ENCODE measurements around the gene KBTBD4. TPM values are rescaled to one million over a fixed set of nuclear protein-coding genes. Genes with fewer than 3 reads are reported as not detected.
A peak's percentile ranks its signal among the peaks of the same experiment; 100 is the strongest.
"Not testable (repeated sequence)": the region's sequence is repeated elsewhere in the genome, so short reads cannot be mapped to it uniquely, and the experiment has no call there.

KBTBD4 gene
- total RNA-seq, 1 donor from 2014 or later = 13.2 TPM

GRCh38 chr11:47534704-47535251, 44.0 kb downstream of the KBTBD4 start:
- no peak for DNase-seq
- no peak for ATAC-seq
- intact Hi-C loops (cut with micrococcal nuclease) = no loop called here

- ATAC-seq = no peak
- DNase-seq = no peak
- intact Hi-C loops (cut with micrococcal nuclease) = no loop called here
Measured at GRCh38 chr11:47533690-47534151, 45.0 kb downstream of the KBTBD4 start.

- intact Hi-C loops (cut with micrococcal nuclease) = no loop called here
- DNase-seq (no peak), ATAC-seq (peak; percentile 24)
Measured at GRCh38 chr11:47532597-47533213, 46.1 kb downstream of the KBTBD4 start.

GRCh38 chr11:47531666-47532065, 47.1 kb downstream of the KBTBD4 start:
- ATAC-seq = peak; percentile 9
- intact Hi-C loops (cut with micrococcal nuclease) = no loop called here
- no peak for DNase-seq

GRCh38 chr11:47530721-47531120, 48.0 kb downstream of the KBTBD4 start:
- intact Hi-C loops (cut with micrococcal nuclease); ATAC-seq; DNase-seq: not testable (repeated sequence)

- DNase-seq (no peak), ATAC-seq (no peak)
- intact Hi-C loops (cut with micrococcal nuclease) = no loop called here
Measured at GRCh38 chr11:47529951-47530350, 48.8 kb downstream of the KBTBD4 start.

GRCh38 chr11:47527186-47527585, 51.6 kb downstream of the KBTBD4 start:
- DNase-seq (no peak), ATAC-seq (no peak)
- intact Hi-C loops (cut with micrococcal nuclease) = no loop called here

GRCh38 chr11:47526032-47526431, 52.7 kb downstream of the KBTBD4 start:
- DNase-seq; ATAC-seq; intact Hi-C loops (cut with micrococcal nuclease): not testable (repeated sequence)

GRCh38 chr11:47524291-47524874, 54.4 kb downstream of the KBTBD4 start:
- intact Hi-C loops (cut with micrococcal nuclease) = no loop called here
- ATAC-seq (peak; percentile 86), DNase-seq (peak; percentile 61)

GRCh38 chr11:47523490-47524225, 55.1 kb downstream of the KBTBD4 start:
- DNase-seq (no peak), ATAC-seq (peak; percentile 78)
- intact Hi-C loops (cut with micrococcal nuclease) = no loop called here

Other genes starting within 250 kb of the KBTBD4 start
- 2,596 TPM for gene MYBPC3, start 226.3 kb downstream of the KBTBD4 start, total RNA-seq
- gene SPI1, start 200.4 kb downstream of the KBTBD4 start, total RNA-seq = 11.2 TPM
- 39.5 TPM for gene SLC39A13, start 170.4 kb downstream of the KBTBD4 start, total RNA-seq
- gene PSMC3, start 152.5 kb downstream of the KBTBD4 start, total RNA-seq = 180 TPM
- 6.3 TPM for gene RAPSN, start 129.8 kb downstream of the KBTBD4 start, total RNA-seq
- 97.3 TPM for gene CELF1, start 25.8 kb downstream of the KBTBD4 start, total RNA-seq
- 14.9 TPM for gene PTPMT1, start 13.4 kb downstream of the KBTBD4 start, total RNA-seq
- gene NDUFS3, start 104 bp upstream of the KBTBD4 start, total RNA-seq = 319 TPM
- gene FAM180B, start 7.7 kb upstream of the KBTBD4 start, total RNA-seq = not detected
- gene C1QTNF4, start 15.4 kb upstream of the KBTBD4 start, total RNA-seq = not detected
- 107 TPM for gene MTCH2, start 63.6 kb upstream of the KBTBD4 start, total RNA-seq
- 0.25 TPM for gene AGBL2, start 136.4 kb upstream of the KBTBD4 start, total RNA-seq
- gene FNBP4, start 188.4 kb upstream of the KBTBD4 start, total RNA-seq = 48.7 TPM

Data from left ventricle myocardium superior (tissue), 1 donor.